ENCODE data around the gene ITGAD. TPM values are rescaled to one million over a fixed set of nuclear protein-coding genes. Genes with fewer than 3 reads are reported as not detected.

Gene ITGAD
- polyA plus RNA-seq, 3 donors = 0.04 TPM; not detected in 2

- H3K4me1 Mint-ChIP-seq = peaks cover 83% of the 10 kb centered on the region
Observed at GRCh38 chr16:31351942-31352325, 41.2 kb upstream of the ITGAD start.

More at GRCh38 chr16:31351942-31352325, 41.2 kb upstream of the ITGAD start:
- peak overlapping the region; percentile 64 for H3K4me2 ChIP-seq (replicated peaks; ENCODE audit: extremely low read depth, low read length, poor library complexity, severe bottlenecking)
- peak overlapping the region; percentile 89 for H3K9ac ChIP-seq (ENCODE audit: insufficient read depth, low read length, poor library complexity, severe bottlenecking)
- H3K4me1 ChIP-seq (ENCODE audit: control insufficient read depth in 1 of 2, insufficient read depth in 2 of 2, low read length in 2 of 2) = peaks cover 97 to 99% of the 10 kb centered on the region in 2 donors
- peaks cover 31 to 33% of the 10 kb centered on the region in 2 donors for H3K36me3 Mint-ChIP-seq
- H2AFZ ChIP-seq (ENCODE audit: insufficient read depth, low read depth, low read length, poor library complexity, severe bottlenecking) = no peak overlapping the region
- H4K20me1 ChIP-seq (ENCODE audit: insufficient read depth, low read length) = peaks cover 20% of the 10 kb centered on the region
- TF ChIP-seq CTCF (IDR thresholded peaks at IDR 0.05) = no peak
- intact Hi-C loops (cut with micrococcal nuclease) = loop anchor here (2.0 to 5.0 kb wide), 6 partner anchors 15 to 523 kb away; partner anchors contain the start of genes ARMC5 (in 1 of the 2), KAT8 (in 1 of the 2) and ZNF267 (in 1 of the 2)
- H3K27me3 Mint-ChIP-seq (ENCODE audit: low read depth in 3 of 3) = peaks cover 0 to 15% (median 1%) of the 10 kb centered on the region in 3 donors
- peak; percentile 97 to 98 (median 97) for DNase-seq
- H3K4me3 ChIP-seq (replicated peaks in 1 of 3; ENCODE audit: low read depth in 2 of 3, low read length in 3 of 3) = peak overlapping the region; percentile 3 to 49 (median 30)
- H3K4me3 Mint-ChIP-seq = peak overlapping the region; percentile 75 to 90
- peaks cover 26% of the 10 kb centered on the region for H3K79me2 ChIP-seq (ENCODE audit: insufficient read depth, low read length)
- H3K36me3 ChIP-seq (replicated peaks in 1 of 2; ENCODE audit: control insufficient read depth in 1 of 2, insufficient read depth in 2 of 2, low read length in 2 of 2) = peaks cover 0 to 2% of the 10 kb centered on the region in 2 donors
- H3K9me3 ChIP-seq (replicated peaks in 1 of 2; ENCODE audit: control insufficient read depth in 1 of 2, insufficient read depth in 1 of 2, low read length in 2 of 2) = no peaks in the 10 kb centered on the region
- H3K27ac ChIP-seq (ENCODE audit: low read depth in 1 of 2, low read length in 2 of 2) = peak overlapping the region; percentile 99
- 0% methylated on average over 2 of the region's 6 CpGs for WGBS (ENCODE audit: insufficient coverage)
- H3K27me3 ChIP-seq (ENCODE audit: control insufficient read depth in 2 of 2, insufficient read depth in 2 of 2, low read length in 2 of 2) = no peaks in the 10 kb centered on the region
- H3K9me3 Mint-ChIP-seq = peaks cover 0 to 4% (median 1%) of the 10 kb centered on the region in 7 donors
- peak overlapping the region; percentile 100 for H3K27ac Mint-ChIP-seq

Measured in CD14-positive monocyte (primary cell).